ENCODE results near the gene ANKRD24. TPM values are rescaled to one million over a fixed set of nuclear protein-coding genes. Genes with fewer than 3 reads are reported as not detected.

The ANKRD24 gene
- total and polyA plus RNA-seq, 8 donors, result 0.58 to 2.3 (median 1.3) TPM

GRCh38 chr19:4174213-4174894 is 8.1 kb upstream of the ANKRD24 start:
- peak in 1 of 4 donors; percentile 51 for DNase-seq
- peaks cover 0 to 54% of the 10 kb centered on the region in 2 donors for H3K36me3 ChIP-seq
- no peak overlapping the region for H3K4me3 ChIP-seq
- intact Hi-C loops (cut with DNase I), result no loop called here
- no peak for TF ChIP-seq CTCF (IDR thresholded peaks at IDR 0.05)
- H3K27ac ChIP-seq, result no peak overlapping the region
- no peak for ATAC-seq
- peaks cover 0 to 5% of the 10 kb centered on the region in 2 donors for H3K4me1 ChIP-seq
- H3K27me3 ChIP-seq, result peaks cover 0 to 26% of the 10 kb centered on the region in 2 donors
- H3K9me3 ChIP-seq, result no peaks in the 10 kb centered on the region

- TF ChIP-seq CTCF (IDR thresholded peaks at IDR 0.05), result no peak
- Histone ChIP-seq H3K9me3 (no peaks in the 10 kb centered on the region), H3K4me3 (no peak overlapping the region), H3K36me3 (peaks cover 0 to 61% of the 10 kb centered on the region in 2 donors), H3K27me3 (peaks cover 0 to 26% of the 10 kb centered on the region in 2 donors), H3K27ac (no peak overlapping the region), H3K4me1 (peaks cover 0 to 5% of the 10 kb centered on the region in 2 donors)
- intact Hi-C loops (cut with DNase I), result no loop called here
- ATAC-seq, result no peak
- DNase-seq, result peak in 1 of 4 donors; percentile 71
Observed at GRCh38 chr19:4174895-4175668, 7.4 kb upstream of the ANKRD24 start.

- Histone ChIP-seq H3K27ac (no peak overlapping the region), H3K4me1 (peaks cover 0 to 9% of the 10 kb centered on the region in 2 donors), H3K27me3 (peaks cover 0 to 26% of the 10 kb centered on the region in 2 donors), H3K4me3 (no peak overlapping the region), H3K36me3 (peaks cover 0 to 61% of the 10 kb centered on the region in 2 donors), H3K9me3 (no peaks in the 10 kb centered on the region)
- ATAC-seq (no peak), DNase-seq (peak in 1 of 4 donors; percentile 60)
- intact Hi-C loops (cut with DNase I), result no loop called here
- no peak for TF ChIP-seq CTCF (IDR thresholded peaks at IDR 0.05)
Observed at GRCh38 chr19:4175669-4175931, 6.9 kb upstream of the ANKRD24 start.

- intact Hi-C loops (cut with DNase I), result no loop called here
- DNase-seq (no peak), ATAC-seq (no peak)
- Histone ChIP-seq H3K27ac (no peak overlapping the region), H3K9me3 (no peaks in the 10 kb centered on the region), H3K4me1 (peaks cover 0 to 23% of the 10 kb centered on the region in 2 donors), H3K4me3 (no peak overlapping the region), H3K27me3 (peaks cover 0 to 12% of the 10 kb centered on the region in 2 donors), H3K36me3 (peaks cover 0 to 61% of the 10 kb centered on the region in 2 donors)
- no peak for TF ChIP-seq CTCF (IDR thresholded peaks at IDR 0.05)
Observed at GRCh38 chr19:4177146-4177545, 5.3 kb upstream of the ANKRD24 start.

- H3K36me3 ChIP-seq, result peaks cover 0 to 60% of the 10 kb centered on the region in 2 donors
Observed at GRCh38 chr19:4178990-4179389, 3.5 kb upstream of the ANKRD24 start.

More at GRCh38 chr19:4178990-4179389, 3.5 kb upstream of the ANKRD24 start:
- peaks cover 5 to 28% of the 10 kb centered on the region in 2 donors for H3K4me1 ChIP-seq
- H3K27me3 ChIP-seq, result no peaks in the 10 kb centered on the region
- no peaks in the 10 kb centered on the region for H3K9me3 ChIP-seq
- DNase-seq (no peak), ATAC-seq (no peak)
- intact Hi-C loops (cut with DNase I), result no loop called here
- H3K4me3 ChIP-seq, result no peak overlapping the region
- TF ChIP-seq CTCF (IDR thresholded peaks at IDR 0.05), result no peak
- H3K27ac ChIP-seq, result no peak overlapping the region
